GM10248 (cell line): ENCODE data around the gene TAS1R1.

Experiments used
- CTCF ChIA-PET: fragments of 300-600 bp; sonication (Branson Sonifier 250); formaldehyde crosslinking; extraction: SDS; loops from one replicate; lab custom pipeline; 2021; ENCODE audit warnings: antibody characterized with exemption; lab: Yijun Ruan, JAX
- POLR2A ChIA-PET: fragments of 350-650 bp; sonication (Branson Sonifier 250); formaldehyde crosslinking; extraction: SDS; loops from one replicate; lab custom pipeline; 2020; ENCODE audit warnings: antibody characterized with exemption; lab: Yijun Ruan, JAX
- DNase-seq: peaks from one replicate; pipeline ENCODE4 v3.0.0; 2012; ENCODE audit errors: extremely low spot score
- TF ChIP-seq, protein P1 (sequence below): IDR thresholded peaks from 2 replicates; pipeline ENCODE4 v1.5.1; 2012; ENCODE audit warnings: mild to moderate bottlenecking, low read depth; ENCODE audit errors: extremely low read depth, missing control alignments, control extremely low read depth

Gene TAS1R1

DNA sequence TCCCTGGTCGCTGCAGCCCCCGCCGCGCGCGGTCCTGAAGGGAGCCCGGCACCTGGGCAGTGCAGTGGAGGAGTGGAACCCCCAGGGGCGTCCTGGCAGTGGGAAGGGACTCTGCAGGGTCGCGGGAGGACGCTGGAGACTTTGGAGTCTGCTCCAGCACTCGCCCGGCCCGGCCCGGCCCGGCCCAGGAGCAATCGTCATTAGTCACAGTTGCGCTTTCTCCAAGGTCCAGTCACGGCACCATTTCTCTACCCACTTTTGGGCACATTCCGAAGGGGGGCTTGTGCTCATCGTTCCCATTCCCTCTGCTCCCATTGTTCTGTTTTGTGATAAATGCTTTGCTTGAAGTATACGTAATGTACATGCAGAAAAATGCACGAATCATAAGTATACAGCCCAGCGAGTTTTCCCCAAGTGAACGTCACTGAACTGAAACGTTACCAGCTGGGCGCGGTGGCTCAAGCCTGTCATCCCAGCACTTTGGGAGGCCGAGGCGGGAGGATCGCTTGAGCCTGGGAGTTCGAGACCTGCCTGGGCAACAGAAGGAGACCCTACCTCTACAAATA is 70.6 kb downstream of the TAS1R1 start:
- ChIA-PET CTCF (interaction anchor here (1.2 to 1.5 kb wide), 2 partner anchors 20 to 25 kb away, joined by 4 to 5 read pairs; no protein-coding TSS in a partner anchor), POLR2A (interaction anchor here (0.6 kb wide), 1 partner anchor 10 kb away, joined by 5 read pairs; no protein-coding TSS in a partner anchor)
- TF ChIP-seq, protein P1, sequence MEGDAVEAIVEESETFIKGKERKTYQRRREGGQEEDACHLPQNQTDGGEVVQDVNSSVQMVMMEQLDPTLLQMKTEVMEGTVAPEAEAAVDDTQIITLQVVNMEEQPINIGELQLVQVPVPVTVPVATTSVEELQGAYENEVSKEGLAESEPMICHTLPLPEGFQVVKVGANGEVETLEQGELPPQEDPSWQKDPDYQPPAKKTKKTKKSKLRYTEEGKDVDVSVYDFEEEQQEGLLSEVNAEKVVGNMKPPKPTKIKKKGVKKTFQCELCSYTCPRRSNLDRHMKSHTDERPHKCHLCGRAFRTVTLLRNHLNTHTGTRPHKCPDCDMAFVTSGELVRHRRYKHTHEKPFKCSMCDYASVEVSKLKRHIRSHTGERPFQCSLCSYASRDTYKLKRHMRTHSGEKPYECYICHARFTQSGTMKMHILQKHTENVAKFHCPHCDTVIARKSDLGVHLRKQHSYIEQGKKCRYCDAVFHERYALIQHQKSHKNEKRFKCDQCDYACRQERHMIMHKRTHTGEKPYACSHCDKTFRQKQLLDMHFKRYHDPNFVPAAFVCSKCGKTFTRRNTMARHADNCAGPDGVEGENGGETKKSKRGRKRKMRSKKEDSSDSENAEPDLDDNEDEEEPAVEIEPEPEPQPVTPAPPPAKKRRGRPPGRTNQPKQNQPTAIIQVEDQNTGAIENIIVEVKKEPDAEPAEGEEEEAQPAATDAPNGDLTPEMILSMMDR, result no peak
- no peak for DNase-seq

- no peak for DNase-seq
- ChIA-PET CTCF (interaction anchor here (1.3 kb wide), 1 partner anchor 73 kb away, joined by 4 read pairs; the partner anchor contains the start of gene NOL9), POLR2A (no interaction called here)
- TF ChIP-seq, protein P1, result no peak
Observed at GRCh38 chr1:6627031-6627430, 71.9 kb downstream of the TAS1R1 start.

DNA sequence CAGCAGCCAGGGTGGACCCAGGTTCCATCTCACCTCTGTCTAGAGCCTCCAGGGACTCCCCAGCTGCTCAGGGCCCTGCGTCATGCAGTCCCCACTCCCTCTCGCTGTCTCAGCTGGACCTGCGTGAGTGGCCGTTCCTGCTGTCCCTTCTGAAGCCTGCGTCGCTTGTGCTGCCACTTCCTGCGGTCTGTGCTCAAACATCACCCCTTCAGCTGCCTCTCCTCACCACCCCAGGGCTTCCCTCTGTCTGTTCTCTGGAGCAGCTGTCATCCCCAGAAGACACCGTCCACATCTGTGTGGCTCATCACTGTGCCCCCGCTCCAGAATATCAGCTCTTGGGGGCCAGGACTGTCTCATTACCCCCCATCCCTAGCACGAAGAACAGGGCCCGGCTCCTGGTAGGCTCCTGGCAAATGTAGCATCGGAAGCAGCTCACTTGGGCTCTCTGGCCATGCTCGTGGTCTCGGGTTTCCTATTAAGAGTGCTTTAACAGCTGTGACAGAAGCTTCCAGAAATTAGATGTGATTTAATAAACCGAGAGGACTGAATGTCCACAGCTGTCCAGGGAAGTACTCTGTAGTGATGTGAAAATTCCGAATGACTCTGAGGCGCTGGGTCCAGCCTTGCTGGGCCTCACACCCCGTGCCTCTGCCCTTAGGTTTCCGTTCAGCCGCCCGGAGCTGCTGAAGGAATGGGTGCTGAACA is 72.9 kb downstream of the TAS1R1 start:
- ChIA-PET CTCF (interaction anchor here (1.3 kb wide), 2 partner anchors 18 to 74 kb away, joined by 3 to 4 read pairs; partner anchors contain the start of gene NOL9), POLR2A (no interaction called here)
- DNase-seq, result no peak
- TF ChIP-seq, protein P1, result no peak

GRCh38 chr1:6628971-6629479 is 73.9 kb downstream of the TAS1R1 start:
- POLR2A ChIA-PET, result interaction anchor here (0.5 kb wide), 1 partner anchor 1024 kb away, joined by 6 read pairs; no protein-coding TSS in a partner anchor
- CTCF ChIA-PET, result interaction anchor here (1.3 kb wide), 1 partner anchor 17 kb away, joined by 3 read pairs; no protein-coding TSS in a partner anchor
- DNase-seq, result no peak
- TF ChIP-seq, protein P1, result no peak
